ENCODE measurements around the gene ST3GAL4.

ST3GAL4 gene

GRCh38 chr11:126430581-126431335 is 75.3 kb downstream of the ST3GAL4 start:
- FAIRE-seq, result no peak

GRCh38 chr11:126431401-126432064 is 76.0 kb downstream of the ST3GAL4 start:
- no peak for FAIRE-seq

- FAIRE-seq, result no peak
Measured at GRCh38 chr11:126432065-126432461, 76.6 kb downstream of the ST3GAL4 start.

- no peak for FAIRE-seq
Measured at GRCh38 chr11:126432525-126432924, 77.0 kb downstream of the ST3GAL4 start.

GRCh38 chr11:126433244-126433846 is 77.9 kb downstream of the ST3GAL4 start:
- FAIRE-seq, result no peak

GRCh38 chr11:126433989-126434949 is 78.8 kb downstream of the ST3GAL4 start:
- no peak for FAIRE-seq

GRCh38 chr11:126434950-126435335 is 79.5 kb downstream of the ST3GAL4 start:
- no peak for FAIRE-seq

- FAIRE-seq, result no peak
Measured at GRCh38 chr11:126436209-126436755, 80.8 kb downstream of the ST3GAL4 start.

- FAIRE-seq, result no peak
Measured at GRCh38 chr11:126437731-126438130, 82.2 kb downstream of the ST3GAL4 start.

GRCh38 chr11:126438272-126438671 is 82.8 kb downstream of the ST3GAL4 start:
- FAIRE-seq, result no peak

- FAIRE-seq, result no peak
Measured at GRCh38 chr11:126438691-126439090, 83.2 kb downstream of the ST3GAL4 start.

- no peak for FAIRE-seq
Measured at GRCh38 chr11:126440276-126440675, 84.8 kb downstream of the ST3GAL4 start.

GRCh38 chr11:126440792-126441514 is 85.5 kb downstream of the ST3GAL4 start:
- no peak for FAIRE-seq

GRCh38 chr11:126443120-126443519 is 87.6 kb downstream of the ST3GAL4 start:
- no peak for FAIRE-seq

GRCh38 chr11:126444072-126444471 is 88.6 kb downstream of the ST3GAL4 start:
- FAIRE-seq, result no peak

- no peak for FAIRE-seq
Measured at GRCh38 chr11:126446581-126446980, 91.1 kb downstream of the ST3GAL4 start.

- FAIRE-seq, result no peak
Measured at GRCh38 chr11:126450198-126450597, 94.7 kb downstream of the ST3GAL4 start.

- FAIRE-seq, result no peak
Measured at GRCh38 chr11:126450806-126451205, 95.3 kb downstream of the ST3GAL4 start.

- FAIRE-seq, result no peak
Measured at GRCh38 chr11:126451211-126451802, 95.8 kb downstream of the ST3GAL4 start.

- no peak for FAIRE-seq
Measured at GRCh38 chr11:126452241-126453101, 97.0 kb downstream of the ST3GAL4 start.
